HEK293 (cell line): ENCODE measurements around the gene PPP2R2B.

ENCODE experiments used
- CTCF ChIA-PET: fragments of 350-600 bp; formaldehyde crosslinking; extraction: SDS; loops from one replicate; lab custom pipeline; 2021; ENCODE audit warnings: antibody characterized with exemption; lab: Yijun Ruan, JAX
- POLR2A ChIA-PET: fragments of 300-600 bp; formaldehyde crosslinking; extraction: SDS; loops from one replicate; lab custom pipeline; 2020; ENCODE audit warnings: antibody characterized with exemption, inconsistent platforms; lab: Yijun Ruan, JAX
- H3K27ac ChIP-seq: fragments of 200-500 bp; sonication (Bioruptor generic); 2 replicates; pipeline ENCODE4 v1.5.1; 2014; ENCODE audit warnings: low read depth, low read length, control low read depth, inconsistent platforms; ENCODE audit errors: extremely low read depth
- H3K36me3 ChIP-seq, 2 experiments: fragments of 200-500 bp in 1 of 2; sonication (Bioruptor generic) in 1 of 2; 1 replicate in 1 of 2; 2 replicates in 1 of 2; pipeline ENCODE4 v1.5.1; 2014 to 2017; ENCODE audit warnings: inconsistent platforms in 2 of 2, low read length in 2 of 2; ENCODE audit not compliant: control insufficient read depth in 2 of 2, insufficient read depth in 1 of 2
- H3K4me1 ChIP-seq: fragments of 200-500 bp; sonication (Bioruptor generic); 2 replicates; pipeline ENCODE4 v1.5.1; 2014; ENCODE audit warnings: mild to moderate bottlenecking, low read length, inconsistent platforms; ENCODE audit not compliant: control insufficient read depth, insufficient read depth
- H3K4me3 ChIP-seq: 2 replicates; pipeline ENCODE4 v1.5.1; 2011; ENCODE audit warnings: low read depth, mild to moderate bottlenecking, control low read depth, low read length, moderate library complexity
- H3K9me3 ChIP-seq: fragments of 200-500 bp; sonication (Bioruptor generic); 2 replicates; pipeline ENCODE4 v1.5.1; 2014; ENCODE audit warnings: low read depth, low read length, inconsistent platforms; ENCODE audit not compliant: control insufficient read depth, insufficient read depth
- EGR2 ChIP-seq: fragments of 450-650 bp; formaldehyde crosslinking; IDR thresholded peaks from 2 replicates; pipeline ENCODE4 v1.5.1; 2016; ENCODE audit warnings: low read depth, missing biosample characterization, missing genetic modification characterization
- ELK4 ChIP-seq: IDR thresholded peaks from 2 replicates; pipeline ENCODE4 v1.6.1; 2011; ENCODE audit warnings: mild to moderate bottlenecking, low read depth, low read length, borderline replicate concordance
- GFI1B ChIP-seq: fragments of 450-650 bp; formaldehyde crosslinking; IDR thresholded peaks from 2 replicates; pipeline ENCODE4 v1.5.1; 2016; ENCODE audit warnings: missing biosample characterization, missing genetic modification characterization
- GLI2 ChIP-seq: fragments of 450-650 bp; formaldehyde crosslinking; IDR thresholded peaks from 2 replicates; pipeline ENCODE4; 2017; ENCODE audit warnings: missing biosample characterization, missing genetic modification characterization, low read depth, borderline replicate concordance
- PRDM2 ChIP-seq: fragments of 450-650 bp; formaldehyde crosslinking; IDR thresholded peaks from 2 replicates; pipeline ENCODE4 v1.5.1; 2016; ENCODE audit warnings: missing biosample characterization, missing genetic modification characterization, borderline replicate concordance
- SETDB1 ChIP-seq: IDR thresholded peaks from one replicate; pipeline ENCODE4 v1.6.1; 2017; ENCODE audit warnings: mild to moderate bottlenecking, low read length, moderate library complexity, mixed read lengths; ENCODE audit not compliant: insufficient read length
- SP3 ChIP-seq: fragments of 450-650 bp; formaldehyde crosslinking; IDR thresholded peaks from 2 replicates; pipeline ENCODE4 v1.5.1; 2016; ENCODE audit warnings: missing biosample characterization, missing genetic modification characterization
- ZBTB1 ChIP-seq: fragments of 450-650 bp; formaldehyde crosslinking; IDR thresholded peaks from 2 replicates; pipeline ENCODE4 v1.5.1; 2016; ENCODE audit warnings: missing biosample characterization, missing genetic modification characterization
- ZBTB8A ChIP-seq: fragments of 450-650 bp; formaldehyde crosslinking; IDR thresholded peaks from 2 replicates; pipeline ENCODE4 v1.5.1; 2016; ENCODE audit warnings: missing biosample characterization, missing genetic modification characterization
- ZFHX2 ChIP-seq: fragments of 450-650 bp; formaldehyde crosslinking; conservative IDR thresholded peaks from 2 replicates; pipeline ENCODE4 v1.5.1; 2016; ENCODE audit warnings: missing biosample characterization, missing genetic modification characterization
- ZNF148 ChIP-seq: fragments of 450-650 bp; formaldehyde crosslinking; IDR thresholded peaks from 2 replicates; pipeline ENCODE4 v1.5.0; 2017; ENCODE audit warnings: missing biosample characterization, missing genetic modification characterization, borderline replicate concordance
- ZNF214 ChIP-seq: fragments of 450-650 bp; formaldehyde crosslinking; IDR thresholded peaks from 2 replicates; pipeline ENCODE4 v1.5.1; 2017; ENCODE audit warnings: missing biosample characterization, mild to moderate bottlenecking, missing genetic modification characterization, borderline replicate concordance
- ZNF311 ChIP-seq: fragments of 450-650 bp; formaldehyde crosslinking; IDR thresholded peaks from 2 replicates; pipeline ENCODE4 v1.5.1; 2017; ENCODE audit warnings: missing biosample characterization, missing genetic modification characterization, borderline replicate concordance
- ZNF354C ChIP-seq: fragments of 450-650 bp; formaldehyde crosslinking; IDR thresholded peaks from 2 replicates; pipeline ENCODE4 v1.5.1; 2016; ENCODE audit warnings: missing biosample characterization, missing genetic modification characterization, low read depth, borderline replicate concordance
- ZNF449 ChIP-seq: fragments of 450-650 bp; formaldehyde crosslinking; IDR thresholded peaks from 2 replicates; pipeline ENCODE4 v1.5.1; 2017; ENCODE audit warnings: missing biosample characterization, mild to moderate bottlenecking, missing genetic modification characterization, moderate library complexity
- ZNF585B ChIP-seq: fragments of 450-650 bp; formaldehyde crosslinking; IDR thresholded peaks from 2 replicates; pipeline ENCODE4 v1.5.1; 2016; ENCODE audit warnings: missing biosample characterization, missing genetic modification characterization
- ZNF670 ChIP-seq: fragments of 450-650 bp; formaldehyde crosslinking; IDR thresholded peaks from 2 replicates; pipeline ENCODE4 v1.5.1; 2016; ENCODE audit warnings: missing biosample characterization, missing genetic modification characterization, low read depth
- ZNF768 ChIP-seq: fragments of 450-650 bp; formaldehyde crosslinking; IDR thresholded peaks from 2 replicates; pipeline ENCODE4 v1.5.1; 2018; ENCODE audit warnings: missing biosample characterization, mild to moderate bottlenecking, missing genetic modification characterization
- ZNF777 ChIP-seq: fragments of 450-650 bp; formaldehyde crosslinking; IDR thresholded peaks from 2 replicates; pipeline ENCODE4 v1.5.1; 2017; ENCODE audit warnings: missing biosample characterization, missing genetic modification characterization, borderline replicate concordance

Gene PPP2R2B

GRCh38 chr5:146562461-146562860 lies 316.1 kb downstream of the PPP2R2B start:
- Histone ChIP-seq H3K27ac (no peak overlapping the region), H3K9me3 (no peaks in the 10 kb centered on the region), H3K4me1 (no peaks in the 10 kb centered on the region)
- CTCF ChIA-PET = interaction anchor here (0.6 to 2.2 kb wide), 3 partner anchors 21 to 403 kb away, joined by 3 to 9 read pairs (median 3); no protein-coding TSS in a partner anchor
- TF ChIP-seq ZNF449 (tag by site-specific recombination) (no peak), GFI1B (tag by site-specific recombination) (no peak), ZBTB8A (tag by site-specific recombination) (no peak), ZFHX2 (no peak), GLI2 (no peak), ZBTB1 (no peak), ZNF768 (tag by site-specific recombination) (no peak), ZNF670 (tag by site-specific recombination) (no peak), PRDM2 (tag by site-specific recombination) (no peak)
- TF ChIP-seq, all 188 proteins: peak for 0
- Histone ChIP-seq H3K4me3 (no peak overlapping the region), H3K36me3 (no peaks in the 10 kb centered on the region)
- POLR2A ChIA-PET = no interaction called here

- Histone ChIP-seq H3K9me3 (no peaks in the 10 kb centered on the region), H3K27ac (no peak overlapping the region), H3K4me1 (no peaks in the 10 kb centered on the region), H3K4me3 (no peak overlapping the region), H3K36me3 (no peaks in the 10 kb centered on the region)
- POLR2A ChIA-PET = no interaction called here
- CTCF ChIA-PET = interaction anchor here (0.7 to 2.2 kb wide), 3 partner anchors 11 to 425 kb away, joined by 3 to 9 read pairs (median 3); no protein-coding TSS in a partner anchor
- no peak for TF ChIP-seq ZNF148 (tag by site-specific recombination)
- TF ChIP-seq SETDB1 = no peak
- TF ChIP-seq ZNF585B (tag by site-specific recombination) = no peak
- TF ChIP-seq ZNF354C (tag by site-specific recombination) = no peak
- no peak for TF ChIP-seq SP3 (tag by site-specific recombination)
- TF ChIP-seq ZNF311 (tag by site-specific recombination) = no peak
- no peak for TF ChIP-seq EGR2 (tag by site-specific recombination)
- no peak for TF ChIP-seq ZNF777 (tag by site-specific recombination)
- TF ChIP-seq ZNF214 = no peak
- no peak for TF ChIP-seq ELK4
Measured at GRCh38 chr5:146561711-146562110, 316.8 kb downstream of the PPP2R2B start.
